DND-41 (cell line): ENCODE data around the gene RPA1.

Experiments used
- EZH2 ChIP-seq: IDR thresholded peaks from 3 replicates; pipeline ENCODE4 v1.6.1; 2012; ENCODE audit warnings: borderline replicate concordance, low read depth, mild to moderate bottlenecking, moderate library complexity, low read length, inconsistent platforms; ENCODE audit not compliant: severe bottlenecking
- TF ChIP-seq, protein P1 (sequence below): IDR thresholded peaks from 2 replicates; pipeline ENCODE4 v1.5.1; 2012; ENCODE audit warnings: borderline replicate concordance, low read length, moderate library complexity, mild to moderate bottlenecking; ENCODE audit not compliant: poor library complexity, severe bottlenecking; ENCODE audit errors: extremely low read depth

GRCh38 chr17:1800712-1801111 is 29.1 kb upstream of the RPA1 start:
- TF ChIP-seq, protein P1, sequence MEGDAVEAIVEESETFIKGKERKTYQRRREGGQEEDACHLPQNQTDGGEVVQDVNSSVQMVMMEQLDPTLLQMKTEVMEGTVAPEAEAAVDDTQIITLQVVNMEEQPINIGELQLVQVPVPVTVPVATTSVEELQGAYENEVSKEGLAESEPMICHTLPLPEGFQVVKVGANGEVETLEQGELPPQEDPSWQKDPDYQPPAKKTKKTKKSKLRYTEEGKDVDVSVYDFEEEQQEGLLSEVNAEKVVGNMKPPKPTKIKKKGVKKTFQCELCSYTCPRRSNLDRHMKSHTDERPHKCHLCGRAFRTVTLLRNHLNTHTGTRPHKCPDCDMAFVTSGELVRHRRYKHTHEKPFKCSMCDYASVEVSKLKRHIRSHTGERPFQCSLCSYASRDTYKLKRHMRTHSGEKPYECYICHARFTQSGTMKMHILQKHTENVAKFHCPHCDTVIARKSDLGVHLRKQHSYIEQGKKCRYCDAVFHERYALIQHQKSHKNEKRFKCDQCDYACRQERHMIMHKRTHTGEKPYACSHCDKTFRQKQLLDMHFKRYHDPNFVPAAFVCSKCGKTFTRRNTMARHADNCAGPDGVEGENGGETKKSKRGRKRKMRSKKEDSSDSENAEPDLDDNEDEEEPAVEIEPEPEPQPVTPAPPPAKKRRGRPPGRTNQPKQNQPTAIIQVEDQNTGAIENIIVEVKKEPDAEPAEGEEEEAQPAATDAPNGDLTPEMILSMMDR, result no peak
- no peak for TF ChIP-seq EZH2
